Liver (tissue), 9 donors: ENCODE measurements around the gene NR4A1. TPM values are rescaled to one million over a fixed set of nuclear protein-coding genes. Genes with fewer than 3 reads are reported as not detected.

Source experiments
- DNase-seq: peaks from one replicate; pipeline ENCODE4 v3.0.0-alpha.2; 2017; ENCODE audit warnings: low spot score
- H3K27ac ChIP-seq, 2 donors: one replicate each; pipeline ENCODE4 v1.7.0; 2013; ENCODE audit warnings: inconsistent platforms in 2 of 2, low read length in 2 of 2, control low read depth in 1 of 2, low read depth in 1 of 2, mild to moderate bottlenecking in 1 of 2
- H3K27me3 ChIP-seq, 4 donors: one replicate each; pipeline versions ENCODE4 v1.6.1 to v1.7.0; 2013; ENCODE audit warnings: low read length in 3 of 4, inconsistent platforms in 1 of 4, mild to moderate bottlenecking in 1 of 4, moderate library complexity in 1 of 4; ENCODE audit not compliant: control insufficient read depth in 4 of 4, insufficient read depth in 4 of 4
- H3K36me3 ChIP-seq, 4 donors: one replicate each; pipeline versions ENCODE4 v1.6.1 to v1.7.0; 2013; ENCODE audit warnings: low read length in 3 of 4, mild to moderate bottlenecking in 3 of 4, low read depth in 1 of 4, moderate library complexity in 1 of 4; ENCODE audit not compliant: control insufficient read depth in 4 of 4, insufficient read depth in 3 of 4
- H3K4me1 ChIP-seq, 4 donors: one replicate each; pipeline versions ENCODE4 v1.6.1 to v1.7.0; 2013; ENCODE audit warnings: low read length in 3 of 4, mild to moderate bottlenecking in 3 of 4, moderate library complexity in 1 of 4; ENCODE audit not compliant: control insufficient read depth in 4 of 4, insufficient read depth in 4 of 4
- H3K4me3 ChIP-seq, 3 donors: one replicate each; pipeline versions ENCODE4 v1.6.1 to v1.7.0; 2013; ENCODE audit warnings: low read length in 3 of 3, control low read depth in 1 of 3, low read depth in 1 of 3, mild to moderate bottlenecking in 1 of 3
- H3K9ac ChIP-seq, 2 donors: one replicate each; pipeline ENCODE4 v1.7.0; 2013; ENCODE audit warnings: low read length in 2 of 2, mild to moderate bottlenecking in 2 of 2, moderate library complexity in 2 of 2, control low read depth in 1 of 2, low read depth in 1 of 2
- H3K9me3 ChIP-seq, 4 donors: one replicate each; pipeline versions ENCODE4 v1.6.1 to v1.7.0; 2013; ENCODE audit warnings: low read length in 3 of 4; ENCODE audit not compliant: control insufficient read depth in 4 of 4
- EGR1 ChIP-seq, 2 donors: IDR thresholded peaks; 2 replicates each; pipeline ENCODE4 v1.6.1; 2016 to 2018; ENCODE audit warnings: antibody characterized with exemption in 2 of 2, low read depth in 2 of 2
- FOXA1 ChIP-seq: IDR thresholded peaks from 2 replicates; pipeline ENCODE4 v1.6.1; 2016; ENCODE audit warnings: antibody characterized with exemption
- FOXA2 ChIP-seq: IDR thresholded peaks from 2 replicates; pipeline ENCODE4 v1.6.1; 2016; ENCODE audit warnings: antibody characterized with exemption
- GABPA ChIP-seq, 2 donors: IDR thresholded peaks in 1 of 2; conservative IDR thresholded peaks in 1 of 2; 2 replicates each; pipeline ENCODE4 v1.6.1; 2016; ENCODE audit warnings: antibody characterized with exemption in 2 of 2, mild to moderate bottlenecking in 1 of 2, moderate library complexity in 1 of 2
- HNF4A ChIP-seq, 2 donors: conservative IDR thresholded peaks; 2 replicates each; pipeline ENCODE4 v1.6.1; 2016; ENCODE audit warnings: antibody characterized with exemption in 2 of 2, mild to moderate bottlenecking in 2 of 2
- HNF4G ChIP-seq: IDR thresholded peaks from 2 replicates; pipeline ENCODE4 v1.6.1; 2016; ENCODE audit warnings: antibody characterized with exemption
- JUND ChIP-seq, 2 donors: IDR thresholded peaks; 2 replicates each; pipeline ENCODE4 v1.6.1; 2016; ENCODE audit warnings: antibody characterized with exemption in 2 of 2
- NR2F2 ChIP-seq: IDR thresholded peaks from 2 replicates; pipeline ENCODE4 v1.6.1; 2016; ENCODE audit warnings: antibody characterized with exemption
- RAD21 ChIP-seq, 2 donors: IDR thresholded peaks; 2 replicates each; pipeline ENCODE4 v1.6.1; 2016; ENCODE audit warnings: antibody characterized with exemption in 2 of 2, mild to moderate bottlenecking in 2 of 2
- RXRA ChIP-seq, 2 donors: IDR thresholded peaks; 2 replicates each; pipeline ENCODE4 v1.6.1; 2017 to 2018; ENCODE audit warnings: antibody characterized with exemption in 2 of 2, mild to moderate bottlenecking in 1 of 2
- SP1 ChIP-seq: IDR thresholded peaks from 2 replicates; pipeline ENCODE4 v1.6.1; 2018; ENCODE audit warnings: antibody characterized with exemption, mild to moderate bottlenecking
- TAF1 ChIP-seq: conservative IDR thresholded peaks from 2 replicates; pipeline ENCODE4 v1.6.1; 2016; ENCODE audit warnings: antibody characterized with exemption, mild to moderate bottlenecking
- YY1 ChIP-seq: IDR thresholded peaks from 2 replicates; pipeline ENCODE4 v1.6.1; 2016; ENCODE audit warnings: antibody characterized with exemption, mild to moderate bottlenecking
- ZBTB33 ChIP-seq: IDR thresholded peaks from 2 replicates; pipeline ENCODE4 v1.6.1; 2016; ENCODE audit warnings: antibody characterized with exemption
- WGBS: extraction: QIAGEN DNeasy Blood & Tissue Kit; methylation state at CpG from one replicate; pipeline ENCODE4 v1.1.7; 2013; 5-methylcytosine and 5-hydroxymethylcytosine counted together
- polyA plus RNA-seq, 2 donors: library from polyadenylated mRNA; stranded (reverse) in 1 of 2; unstranded in 1 of 2; fragments of 200-250 nt in 1 of 2; fragments of >200 nt in 1 of 2; fragmentation: Nextera tagmentation in 1 of 2; extraction: Ambion mirVana in 1 of 2; gene quantifications; one replicate each; pipeline versions ENCODE4 v1.2.1 to v1.2.3, GENCODE V29; 2013 to 2015
- total RNA-seq, 2 donors: library from RNA; depleted of rRNA; stranded (reverse); fragments of >200 nt; gene quantifications; one replicate each; pipeline ENCODE4 v1.2.3, GENCODE V29; 2014
- TF ChIP-seq, protein P1 (sequence below): fragments of 150-350 bp; IDR thresholded peaks from 2 replicates; pipeline ENCODE4 v1.5.1; 2017; ENCODE audit warnings: improper control_type of control experiment, low read depth, low read length; ENCODE audit not compliant: missing input control
- TF ChIP-seq, protein P2 (sequence below): IDR thresholded peaks from 2 replicates; pipeline ENCODE4 v1.6.1; 2016; ENCODE audit warnings: antibody characterized with exemption
- TF ChIP-seq, protein P3 (sequence below): IDR thresholded peaks from 2 replicates; pipeline ENCODE4 v1.6.1; 2016; ENCODE audit warnings: antibody characterized with exemption, mild to moderate bottlenecking
- TF ChIP-seq, protein P4 (sequence below): IDR thresholded peaks from 2 replicates; pipeline ENCODE4 v1.6.1; 2016; ENCODE audit warnings: antibody characterized with exemption
- donor health status: healthy.
- donor health status: healthy.
- donor health status: healthy.
- donor health status: healthy.
- donor health status: healthy.

Gene NR4A1
- total and polyA plus RNA-seq, 4 donors, result 0.79 to 5.8 (median 3.4) TPM

DNA sequence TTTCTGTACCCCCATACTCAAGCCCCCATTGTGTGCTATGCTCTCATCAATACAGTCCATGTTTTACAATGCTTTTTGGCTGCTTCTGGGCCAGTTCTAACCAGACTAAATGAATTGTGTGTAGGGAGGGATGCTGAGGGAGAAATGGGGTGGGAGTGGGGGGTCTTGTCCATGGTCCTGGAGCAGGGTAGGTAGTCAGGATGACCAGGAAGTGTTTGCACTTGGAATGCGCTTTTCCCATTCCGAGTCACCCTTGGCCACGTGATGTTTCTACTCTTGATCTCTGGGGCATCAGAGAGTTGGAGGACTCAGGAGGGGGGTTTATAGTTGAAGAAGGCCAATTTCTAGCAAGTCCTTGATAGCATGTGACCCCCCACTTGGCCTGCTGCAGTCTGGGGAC is 27.0 kb downstream of the NR4A1 start:
- no peak overlapping the region for H3K27ac ChIP-seq
- H3K27me3 ChIP-seq, result no peaks in the 10 kb centered on the region
- H3K4me3 ChIP-seq, result no peak overlapping the region
- no peak for DNase-seq
- no peak overlapping the region for H3K9ac ChIP-seq
- no peaks in the 10 kb centered on the region for H3K9me3 ChIP-seq
- H3K36me3 ChIP-seq, result peaks cover 5 to 48% (median 23%) of the 10 kb centered on the region in 4 donors
- TF ChIP-seq, protein P1, sequence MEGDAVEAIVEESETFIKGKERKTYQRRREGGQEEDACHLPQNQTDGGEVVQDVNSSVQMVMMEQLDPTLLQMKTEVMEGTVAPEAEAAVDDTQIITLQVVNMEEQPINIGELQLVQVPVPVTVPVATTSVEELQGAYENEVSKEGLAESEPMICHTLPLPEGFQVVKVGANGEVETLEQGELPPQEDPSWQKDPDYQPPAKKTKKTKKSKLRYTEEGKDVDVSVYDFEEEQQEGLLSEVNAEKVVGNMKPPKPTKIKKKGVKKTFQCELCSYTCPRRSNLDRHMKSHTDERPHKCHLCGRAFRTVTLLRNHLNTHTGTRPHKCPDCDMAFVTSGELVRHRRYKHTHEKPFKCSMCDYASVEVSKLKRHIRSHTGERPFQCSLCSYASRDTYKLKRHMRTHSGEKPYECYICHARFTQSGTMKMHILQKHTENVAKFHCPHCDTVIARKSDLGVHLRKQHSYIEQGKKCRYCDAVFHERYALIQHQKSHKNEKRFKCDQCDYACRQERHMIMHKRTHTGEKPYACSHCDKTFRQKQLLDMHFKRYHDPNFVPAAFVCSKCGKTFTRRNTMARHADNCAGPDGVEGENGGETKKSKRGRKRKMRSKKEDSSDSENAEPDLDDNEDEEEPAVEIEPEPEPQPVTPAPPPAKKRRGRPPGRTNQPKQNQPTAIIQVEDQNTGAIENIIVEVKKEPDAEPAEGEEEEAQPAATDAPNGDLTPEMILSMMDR, result no peak
- TF ChIP-seq HNF4G, result no peak
- TF ChIP-seq JUND (IDR thresholded peaks at IDR 0.05), result no peak
- TF ChIP-seq, protein P2, sequence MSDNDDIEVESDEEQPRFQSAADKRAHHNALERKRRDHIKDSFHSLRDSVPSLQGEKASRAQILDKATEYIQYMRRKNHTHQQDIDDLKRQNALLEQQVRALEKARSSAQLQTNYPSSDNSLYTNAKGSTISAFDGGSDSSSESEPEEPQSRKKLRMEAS, result no peak
- no peak for TF ChIP-seq YY1
- TF ChIP-seq RXRA (IDR thresholded peaks at IDR 0.05), result no peak
- TF ChIP-seq RAD21 (IDR thresholded peaks at IDR 0.05), result no peak
- TF ChIP-seq, protein P3, sequence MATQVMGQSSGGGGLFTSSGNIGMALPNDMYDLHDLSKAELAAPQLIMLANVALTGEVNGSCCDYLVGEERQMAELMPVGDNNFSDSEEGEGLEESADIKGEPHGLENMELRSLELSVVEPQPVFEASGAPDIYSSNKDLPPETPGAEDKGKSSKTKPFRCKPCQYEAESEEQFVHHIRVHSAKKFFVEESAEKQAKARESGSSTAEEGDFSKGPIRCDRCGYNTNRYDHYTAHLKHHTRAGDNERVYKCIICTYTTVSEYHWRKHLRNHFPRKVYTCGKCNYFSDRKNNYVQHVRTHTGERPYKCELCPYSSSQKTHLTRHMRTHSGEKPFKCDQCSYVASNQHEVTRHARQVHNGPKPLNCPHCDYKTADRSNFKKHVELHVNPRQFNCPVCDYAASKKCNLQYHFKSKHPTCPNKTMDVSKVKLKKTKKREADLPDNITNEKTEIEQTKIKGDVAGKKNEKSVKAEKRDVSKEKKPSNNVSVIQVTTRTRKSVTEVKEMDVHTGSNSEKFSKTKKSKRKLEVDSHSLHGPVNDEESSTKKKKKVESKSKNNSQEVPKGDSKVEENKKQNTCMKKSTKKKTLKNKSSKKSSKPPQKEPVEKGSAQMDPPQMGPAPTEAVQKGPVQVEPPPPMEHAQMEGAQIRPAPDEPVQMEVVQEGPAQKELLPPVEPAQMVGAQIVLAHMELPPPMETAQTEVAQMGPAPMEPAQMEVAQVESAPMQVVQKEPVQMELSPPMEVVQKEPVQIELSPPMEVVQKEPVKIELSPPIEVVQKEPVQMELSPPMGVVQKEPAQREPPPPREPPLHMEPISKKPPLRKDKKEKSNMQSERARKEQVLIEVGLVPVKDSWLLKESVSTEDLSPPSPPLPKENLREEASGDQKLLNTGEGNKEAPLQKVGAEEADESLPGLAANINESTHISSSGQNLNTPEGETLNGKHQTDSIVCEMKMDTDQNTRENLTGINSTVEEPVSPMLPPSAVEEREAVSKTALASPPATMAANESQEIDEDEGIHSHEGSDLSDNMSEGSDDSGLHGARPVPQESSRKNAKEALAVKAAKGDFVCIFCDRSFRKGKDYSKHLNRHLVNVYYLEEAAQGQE, result no peak
- TF ChIP-seq FOXA1, result no peak
- no peak for TF ChIP-seq SP1
- TF ChIP-seq ZBTB33, result no peak
- TF ChIP-seq, protein P4, sequence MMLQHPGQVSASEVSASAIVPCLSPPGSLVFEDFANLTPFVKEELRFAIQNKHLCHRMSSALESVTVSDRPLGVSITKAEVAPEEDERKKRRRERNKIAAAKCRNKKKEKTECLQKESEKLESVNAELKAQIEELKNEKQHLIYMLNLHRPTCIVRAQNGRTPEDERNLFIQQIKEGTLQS, result no peak
- TF ChIP-seq EGR1 (IDR thresholded peaks at IDR 0.05; ENCODE audit: low read depth in 2 of 2), result no peak
- TF ChIP-seq HNF4A (conservative IDR thresholded peaks at IDR 0.05), result no peak
- TF ChIP-seq FOXA2, result no peak
- no peak for TF ChIP-seq GABPA (IDR thresholded peaks at IDR 0.05 in 1 of 2, conservative IDR thresholded peaks at IDR 0.05 in 1 of 2)
- TF ChIP-seq NR2F2, result no peak
- no peak for TF ChIP-seq TAF1
- 95% methylated on average over 3 of the region's 3 CpGs for WGBS
- H3K4me1 ChIP-seq, result peaks cover 8 to 38% (median 29%) of the 10 kb centered on the region in 4 donors
